Measurements from ENCODE around the gene PRKACA.

DNA sequence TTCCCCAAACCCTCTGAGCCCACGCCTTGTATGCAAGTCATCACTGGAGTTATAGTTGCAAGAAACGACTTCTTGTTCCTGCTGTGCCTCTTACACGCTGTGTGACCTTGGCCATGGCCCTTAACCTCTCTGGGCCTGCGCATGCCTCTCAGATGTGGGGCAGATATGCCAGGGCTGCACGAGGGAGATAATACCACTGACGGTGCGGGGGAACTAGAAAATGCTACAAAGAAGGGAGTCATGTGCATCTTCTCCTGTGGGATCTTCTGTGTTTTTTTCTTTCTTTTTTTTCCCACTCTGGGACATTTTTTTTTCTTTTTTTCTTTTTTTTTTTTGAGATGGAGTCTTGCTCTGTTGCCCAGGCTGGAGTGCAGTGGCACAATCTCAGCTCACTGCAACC lies 22.7 kb downstream of the PRKACA start:
- TF ChIP-seq, protein P1, sequence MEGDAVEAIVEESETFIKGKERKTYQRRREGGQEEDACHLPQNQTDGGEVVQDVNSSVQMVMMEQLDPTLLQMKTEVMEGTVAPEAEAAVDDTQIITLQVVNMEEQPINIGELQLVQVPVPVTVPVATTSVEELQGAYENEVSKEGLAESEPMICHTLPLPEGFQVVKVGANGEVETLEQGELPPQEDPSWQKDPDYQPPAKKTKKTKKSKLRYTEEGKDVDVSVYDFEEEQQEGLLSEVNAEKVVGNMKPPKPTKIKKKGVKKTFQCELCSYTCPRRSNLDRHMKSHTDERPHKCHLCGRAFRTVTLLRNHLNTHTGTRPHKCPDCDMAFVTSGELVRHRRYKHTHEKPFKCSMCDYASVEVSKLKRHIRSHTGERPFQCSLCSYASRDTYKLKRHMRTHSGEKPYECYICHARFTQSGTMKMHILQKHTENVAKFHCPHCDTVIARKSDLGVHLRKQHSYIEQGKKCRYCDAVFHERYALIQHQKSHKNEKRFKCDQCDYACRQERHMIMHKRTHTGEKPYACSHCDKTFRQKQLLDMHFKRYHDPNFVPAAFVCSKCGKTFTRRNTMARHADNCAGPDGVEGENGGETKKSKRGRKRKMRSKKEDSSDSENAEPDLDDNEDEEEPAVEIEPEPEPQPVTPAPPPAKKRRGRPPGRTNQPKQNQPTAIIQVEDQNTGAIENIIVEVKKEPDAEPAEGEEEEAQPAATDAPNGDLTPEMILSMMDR (IDR thresholded peaks at IDR 0.05), result no peak
- TF ChIP-seq RAD21 (conservative IDR thresholded peaks at IDR 0.05 in 1 of 2, IDR thresholded peaks at IDR 0.05 in 1 of 2), result no peak
- no peak for TF ChIP-seq GATA3 (IDR thresholded peaks at IDR 0.05; ENCODE audit: borderline replicate concordance)
- TF ChIP-seq CHD2 (IDR thresholded peaks at IDR 0.05; ENCODE audit: low read length, partially characterized antibody), result no peak
- TF ChIP-seq, protein P2, sequence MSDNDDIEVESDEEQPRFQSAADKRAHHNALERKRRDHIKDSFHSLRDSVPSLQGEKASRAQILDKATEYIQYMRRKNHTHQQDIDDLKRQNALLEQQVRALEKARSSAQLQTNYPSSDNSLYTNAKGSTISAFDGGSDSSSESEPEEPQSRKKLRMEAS (IDR thresholded peaks at IDR 0.05), result no peak
- TF ChIP-seq POLR2A (IDR thresholded peaks at IDR 0.05; ENCODE audit: low read length), result no peak
- no peak for TF ChIP-seq MAFK (IDR thresholded peaks at IDR 0.05; ENCODE audit: partially characterized antibody)
- TF ChIP-seq EHF (CRISPR knock-in tag; IDR thresholded peaks at IDR 0.05), result no peak
- no peak for TF ChIP-seq PHF8 (IDR thresholded peaks at IDR 0.05; ENCODE audit: borderline replicate concordance, low read depth)
- TF ChIP-seq RNF2 (IDR thresholded peaks at IDR 0.05; ENCODE audit: borderline replicate concordance, low read depth), result no peak
- TF ChIP-seq, protein P3, sequence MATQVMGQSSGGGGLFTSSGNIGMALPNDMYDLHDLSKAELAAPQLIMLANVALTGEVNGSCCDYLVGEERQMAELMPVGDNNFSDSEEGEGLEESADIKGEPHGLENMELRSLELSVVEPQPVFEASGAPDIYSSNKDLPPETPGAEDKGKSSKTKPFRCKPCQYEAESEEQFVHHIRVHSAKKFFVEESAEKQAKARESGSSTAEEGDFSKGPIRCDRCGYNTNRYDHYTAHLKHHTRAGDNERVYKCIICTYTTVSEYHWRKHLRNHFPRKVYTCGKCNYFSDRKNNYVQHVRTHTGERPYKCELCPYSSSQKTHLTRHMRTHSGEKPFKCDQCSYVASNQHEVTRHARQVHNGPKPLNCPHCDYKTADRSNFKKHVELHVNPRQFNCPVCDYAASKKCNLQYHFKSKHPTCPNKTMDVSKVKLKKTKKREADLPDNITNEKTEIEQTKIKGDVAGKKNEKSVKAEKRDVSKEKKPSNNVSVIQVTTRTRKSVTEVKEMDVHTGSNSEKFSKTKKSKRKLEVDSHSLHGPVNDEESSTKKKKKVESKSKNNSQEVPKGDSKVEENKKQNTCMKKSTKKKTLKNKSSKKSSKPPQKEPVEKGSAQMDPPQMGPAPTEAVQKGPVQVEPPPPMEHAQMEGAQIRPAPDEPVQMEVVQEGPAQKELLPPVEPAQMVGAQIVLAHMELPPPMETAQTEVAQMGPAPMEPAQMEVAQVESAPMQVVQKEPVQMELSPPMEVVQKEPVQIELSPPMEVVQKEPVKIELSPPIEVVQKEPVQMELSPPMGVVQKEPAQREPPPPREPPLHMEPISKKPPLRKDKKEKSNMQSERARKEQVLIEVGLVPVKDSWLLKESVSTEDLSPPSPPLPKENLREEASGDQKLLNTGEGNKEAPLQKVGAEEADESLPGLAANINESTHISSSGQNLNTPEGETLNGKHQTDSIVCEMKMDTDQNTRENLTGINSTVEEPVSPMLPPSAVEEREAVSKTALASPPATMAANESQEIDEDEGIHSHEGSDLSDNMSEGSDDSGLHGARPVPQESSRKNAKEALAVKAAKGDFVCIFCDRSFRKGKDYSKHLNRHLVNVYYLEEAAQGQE (IDR thresholded peaks at IDR 0.05), result no peak
- no peak for TF ChIP-seq HOXB5 (CRISPR knock-in tag; IDR thresholded peaks at IDR 0.05)

All from A549 (cell line).